ENCODE measurements around the gene ORM1. TPM values are rescaled to one million over a fixed set of nuclear protein-coding genes. Genes with fewer than 3 reads are reported as not detected.

The ORM1 gene
- total RNA-seq, 1 experiment from 2014 or later: not detected

DNA sequence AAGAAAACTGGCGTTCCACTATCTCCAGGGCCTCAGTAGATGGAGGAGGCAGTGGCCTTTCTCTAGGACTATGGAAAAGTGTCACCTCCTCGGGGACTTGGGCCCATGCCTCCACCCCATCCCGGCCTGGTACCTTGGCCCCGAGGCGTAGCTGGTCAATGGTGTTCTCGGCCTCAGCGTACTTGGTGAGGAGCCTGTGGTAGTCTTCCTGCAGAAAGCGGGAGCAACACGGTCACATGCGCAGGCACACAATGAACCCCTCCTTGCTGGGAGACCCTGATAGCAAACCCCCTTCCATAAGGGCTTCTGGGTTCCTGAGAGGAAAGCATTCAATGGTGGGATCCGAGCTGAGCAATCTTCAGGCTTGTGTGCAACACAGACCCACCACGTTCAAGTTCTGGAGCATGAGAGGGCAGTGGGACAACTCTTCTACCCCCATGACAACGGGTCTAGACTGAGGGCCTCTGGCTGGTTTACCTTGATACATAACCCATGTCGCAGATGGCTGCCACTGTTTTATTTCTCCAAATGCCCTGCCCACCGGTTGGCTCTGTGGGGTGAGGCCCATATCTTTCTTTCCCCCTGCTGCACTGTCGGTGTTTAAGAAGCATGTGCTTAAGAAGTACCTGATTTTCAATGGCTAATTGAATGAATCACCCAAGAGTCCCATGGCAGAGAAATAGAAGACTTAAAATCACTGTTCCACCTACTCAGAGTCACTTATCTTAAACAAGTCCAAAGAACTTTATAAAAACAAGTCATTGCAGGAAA is 51.2 kb downstream of the ORM1 start:
- H3K4me2 ChIP-seq: no peak overlapping the region
- H3K9me3 ChIP-seq (ENCODE audit: insufficient read depth, low read depth): no peaks in the 10 kb centered on the region
- no TSS peak for BruUV-seq (replicated peaks)
- ChIA-PET CTCF (no interaction called here), POLR2A (ENCODE audit: unreplicated experiment) (no interaction called here)
- intact Hi-C loops (cut with micrococcal nuclease; ENCODE audit: unreplicated experiment): no loop called here
- H3K4me3 ChIP-seq: no peak overlapping the region
- H3K4me1 ChIP-seq (replicated peaks; ENCODE audit: insufficient read depth): no peaks in the 10 kb centered on the region
- H3K27ac ChIP-seq: no peak overlapping the region
- H3K36me3 ChIP-seq (ENCODE audit: low read depth): no peaks in the 10 kb centered on the region
- no peak overlapping the region for H2AFZ ChIP-seq
- H4K20me1 ChIP-seq (ENCODE audit: insufficient read depth): no peaks in the 10 kb centered on the region
- no peaks in the 10 kb centered on the region for H3F3A ChIP-seq (ENCODE audit: insufficient read depth, low read depth)
- H3K79me2 ChIP-seq (ENCODE audit: low read depth): no peaks in the 10 kb centered on the region
- no peaks in the 10 kb centered on the region for H3K27me3 ChIP-seq (ENCODE audit: insufficient read depth, low read depth)
- no peak for DNase-seq
- no peak for TF ChIP-seq EZH2 (IDR thresholded peaks at IDR 0.05; ENCODE audit: low read depth)
- TF ChIP-seq, protein P1, sequence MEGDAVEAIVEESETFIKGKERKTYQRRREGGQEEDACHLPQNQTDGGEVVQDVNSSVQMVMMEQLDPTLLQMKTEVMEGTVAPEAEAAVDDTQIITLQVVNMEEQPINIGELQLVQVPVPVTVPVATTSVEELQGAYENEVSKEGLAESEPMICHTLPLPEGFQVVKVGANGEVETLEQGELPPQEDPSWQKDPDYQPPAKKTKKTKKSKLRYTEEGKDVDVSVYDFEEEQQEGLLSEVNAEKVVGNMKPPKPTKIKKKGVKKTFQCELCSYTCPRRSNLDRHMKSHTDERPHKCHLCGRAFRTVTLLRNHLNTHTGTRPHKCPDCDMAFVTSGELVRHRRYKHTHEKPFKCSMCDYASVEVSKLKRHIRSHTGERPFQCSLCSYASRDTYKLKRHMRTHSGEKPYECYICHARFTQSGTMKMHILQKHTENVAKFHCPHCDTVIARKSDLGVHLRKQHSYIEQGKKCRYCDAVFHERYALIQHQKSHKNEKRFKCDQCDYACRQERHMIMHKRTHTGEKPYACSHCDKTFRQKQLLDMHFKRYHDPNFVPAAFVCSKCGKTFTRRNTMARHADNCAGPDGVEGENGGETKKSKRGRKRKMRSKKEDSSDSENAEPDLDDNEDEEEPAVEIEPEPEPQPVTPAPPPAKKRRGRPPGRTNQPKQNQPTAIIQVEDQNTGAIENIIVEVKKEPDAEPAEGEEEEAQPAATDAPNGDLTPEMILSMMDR (conservative IDR thresholded peaks at IDR 0.05): no peak
- H3K9me2 ChIP-seq (ENCODE audit: insufficient read depth): no peaks in the 10 kb centered on the region

DNA sequence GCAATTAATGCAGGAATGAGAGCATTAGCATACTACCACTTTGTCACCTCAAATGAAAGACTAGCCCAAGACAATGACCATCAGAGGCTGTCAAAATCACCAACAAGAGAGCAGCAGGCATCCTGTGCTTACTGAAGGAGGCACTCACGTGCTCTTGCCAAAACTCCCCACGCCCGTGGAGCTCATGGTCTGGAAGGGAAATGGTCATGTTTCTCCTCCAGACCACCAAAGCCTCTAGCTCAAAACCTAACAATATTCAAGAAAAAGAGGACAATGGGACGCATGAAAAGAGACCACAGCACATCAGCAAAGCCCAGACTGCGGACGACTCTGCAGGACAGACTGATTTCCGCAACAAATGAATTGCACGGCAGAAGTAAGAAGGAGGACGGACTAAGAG is 52.0 kb downstream of the ORM1 start:
- H2AFZ ChIP-seq: no peak overlapping the region
- ChIA-PET POLR2A (ENCODE audit: unreplicated experiment) (no interaction called here), CTCF (no interaction called here)
- no peaks in the 10 kb centered on the region for H3K27me3 ChIP-seq (ENCODE audit: insufficient read depth, low read depth)
- DNase-seq: no peak
- H3K4me3 ChIP-seq: no peak overlapping the region
- no peaks in the 10 kb centered on the region for H3K4me1 ChIP-seq (replicated peaks; ENCODE audit: insufficient read depth)
- intact Hi-C loops (cut with micrococcal nuclease; ENCODE audit: unreplicated experiment): no loop called here
- no TSS peak for BruUV-seq (replicated peaks)
- no peak overlapping the region for H3K4me2 ChIP-seq
- no peaks in the 10 kb centered on the region for H3K9me3 ChIP-seq (ENCODE audit: insufficient read depth, low read depth)
- H4K20me1 ChIP-seq (ENCODE audit: insufficient read depth): no peaks in the 10 kb centered on the region
- no peaks in the 10 kb centered on the region for H3K36me3 ChIP-seq (ENCODE audit: low read depth)
- no peak overlapping the region for H3K27ac ChIP-seq
- H3K9me2 ChIP-seq (ENCODE audit: insufficient read depth): no peaks in the 10 kb centered on the region
- H3F3A ChIP-seq (ENCODE audit: insufficient read depth, low read depth): no peaks in the 10 kb centered on the region
- TF ChIP-seq, protein P1 (conservative IDR thresholded peaks at IDR 0.05): no peak
- no peak for TF ChIP-seq EZH2 (IDR thresholded peaks at IDR 0.05; ENCODE audit: low read depth)
- H3K79me2 ChIP-seq (ENCODE audit: low read depth): no peaks in the 10 kb centered on the region

DNA sequence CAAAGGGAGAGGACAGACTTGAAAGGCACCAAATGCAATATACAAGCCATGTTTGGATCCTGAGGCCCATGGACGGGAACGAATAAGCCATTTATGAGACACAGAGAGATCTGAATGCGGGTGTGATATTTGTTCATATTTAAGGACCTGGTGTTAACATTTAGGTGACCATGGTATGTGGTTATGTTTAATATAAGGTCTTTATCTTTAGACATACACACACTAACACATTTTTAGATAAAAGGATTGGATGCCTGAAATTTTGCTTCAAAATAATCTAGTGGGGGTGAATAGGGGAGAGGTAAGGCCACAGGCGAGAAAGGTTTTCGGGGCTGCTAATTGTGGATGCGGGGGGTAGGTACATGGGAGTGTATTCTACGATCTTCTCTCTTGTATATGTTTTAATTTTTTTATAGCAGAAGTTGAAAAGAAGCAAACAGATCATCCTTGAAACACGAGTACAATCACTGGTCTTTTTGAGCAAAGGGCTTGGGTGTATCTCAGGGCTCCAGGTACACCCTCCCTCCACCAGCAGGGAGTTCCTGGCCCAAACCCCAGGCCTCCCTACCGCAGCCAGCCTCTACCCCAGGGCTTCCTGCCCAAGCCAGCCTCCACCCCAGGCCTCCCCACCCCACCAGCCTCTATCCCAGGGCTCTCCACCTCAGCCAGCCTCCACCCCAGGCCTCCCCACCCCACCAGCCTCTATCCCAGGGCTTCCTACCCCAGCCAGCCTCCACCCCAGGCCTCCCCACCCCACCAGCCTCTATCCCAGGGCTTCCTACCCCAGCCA is 52.7 kb downstream of the ORM1 start:
- no peaks in the 10 kb centered on the region for H3F3A ChIP-seq (ENCODE audit: insufficient read depth, low read depth)
- no peak overlapping the region for H3K4me2 ChIP-seq
- DNase-seq: no peak
- CTCF ChIA-PET: no interaction called here
- no peak overlapping the region for H3K4me3 ChIP-seq
- no peak overlapping the region for H3K27ac ChIP-seq
- no peaks in the 10 kb centered on the region for H3K79me2 ChIP-seq (ENCODE audit: low read depth)
- no peaks in the 10 kb centered on the region for H3K27me3 ChIP-seq (ENCODE audit: insufficient read depth, low read depth)
- H2AFZ ChIP-seq: no peak overlapping the region
- H3K9me3 ChIP-seq (ENCODE audit: insufficient read depth, low read depth): no peaks in the 10 kb centered on the region
- POLR2A ChIA-PET (ENCODE audit: unreplicated experiment): no interaction called here
- H3K9me2 ChIP-seq (ENCODE audit: insufficient read depth): no peaks in the 10 kb centered on the region
- no TSS peak for BruUV-seq (replicated peaks)
- no peaks in the 10 kb centered on the region for H3K36me3 ChIP-seq (ENCODE audit: low read depth)
- H4K20me1 ChIP-seq (ENCODE audit: insufficient read depth): no peaks in the 10 kb centered on the region
- intact Hi-C loops (cut with micrococcal nuclease; ENCODE audit: unreplicated experiment): no loop called here
- no peaks in the 10 kb centered on the region for H3K4me1 ChIP-seq (replicated peaks; ENCODE audit: insufficient read depth)
- TF ChIP-seq, protein P1 (conservative IDR thresholded peaks at IDR 0.05): no peak
- no peak for TF ChIP-seq EZH2 (IDR thresholded peaks at IDR 0.05; ENCODE audit: low read depth)

Other genes with a start within 250 kb of the ORM1 start
- gene AMBP, start 244.8 kb upstream of the ORM1 start, total RNA-seq (2021): not detected in 2 replicates
- not detected in 2 replicates for gene KIF12, start 223.8 kb upstream of the ORM1 start, total RNA-seq (2021)
- gene COL27A1, start 167.6 kb upstream of the ORM1 start, total RNA-seq (2021): 0.39 and 0.83 TPM in 2 replicates
- gene ORM2, start 6.8 kb downstream of the ORM1 start, total RNA-seq (2021): not detected in 2 replicates
- 11.5 and 14.4 TPM in 2 replicates for gene AKNA, start 64.9 kb downstream of the ORM1 start, total RNA-seq (2021)
- gene WHRN, start 182.4 kb downstream of the ORM1 start, total RNA-seq (2021): 19.8 and 21.9 TPM in 2 replicates

All from PC-9 (cell line).